Heart right ventricle (tissue), 16 donors: Measurements from ENCODE around the gene KCNN2. TPM values are rescaled to one million over a fixed set of nuclear protein-coding genes. Genes with fewer than 3 reads are reported as not detected.

Experiments used
- ATAC-seq, 8 donors: fragments of 200-7000 bp; cut with Tn5 transposase; one replicate each; pipeline ENCODE4 v1.9.1; 2020; ENCODE audit warnings: mild to moderate bottlenecking in 8 of 8, moderate library complexity in 8 of 8, moderate number of reproducible peaks in 1 of 8
- DNase-seq, 2 donors: peaks; one replicate each; pipeline ENCODE4 v3.0.0-alpha.2; 2020
- H3K27ac ChIP-seq, 10 donors: fragments of 200-600 bp; sonication (generic) in 2 of 10; one replicate each; pipeline versions ENCODE4 v1.5.0 to v1.8.0; 2020 to 2022; ENCODE audit warnings: mild to moderate bottlenecking in 3 of 10
- H3K27me3 ChIP-seq, 7 donors: fragments of 200-600 bp; one replicate each; pipeline ENCODE4 v1.8.0; 2021 to 2022; ENCODE audit warnings: mild to moderate bottlenecking in 2 of 7
- H3K36me3 ChIP-seq, 9 donors: fragments of 200-600 bp; sonication (generic) in 1 of 9; one replicate each; pipeline versions ENCODE4 v1.5.0 to v1.8.0; 2020 to 2022; ENCODE audit warnings: mild to moderate bottlenecking in 2 of 9
- H3K4me1 ChIP-seq, 9 donors: fragments of 200-600 bp; sonication (generic) in 1 of 9; one replicate each; pipeline versions ENCODE4 v1.5.0 to v1.8.0; 2020 to 2022; ENCODE audit warnings: mild to moderate bottlenecking in 4 of 9
- H3K4me3 ChIP-seq, 10 donors: fragments of 200-600 bp; sonication (generic) in 2 of 10; one replicate each; pipeline versions ENCODE4 v1.5.0 to v1.8.0; 2020 to 2022; ENCODE audit warnings: mild to moderate bottlenecking in 7 of 10, moderate library complexity in 2 of 10
- H3K9me3 ChIP-seq, 11 donors: fragments of 200-600 bp in 10 of 11; sonication (generic) in 2 of 11; one replicate each; pipeline versions ENCODE4 v1.5.0 to v1.8.0; 2013 to 2022; ENCODE audit warnings: mild to moderate bottlenecking in 2 of 11, control low read depth in 1 of 11, moderate library complexity in 1 of 11
- WGBS, 2 donors: extraction: QIAGEN DNeasy Blood & Tissue Kit; methylation state at CpG; one replicate each; pipeline ENCODE4 v1.1.7; 2013; ENCODE audit warnings: inconsistent platforms in 1 of 2; 5-methylcytosine and 5-hydroxymethylcytosine counted together
- intact Hi-C, 10 donors: fragments of 100-400 bp; cut with DNase I; formaldehyde crosslinking; loops; one replicate each; pipeline versions ENCODE4 v1.11.1 to v1.14.2; 2022
- polyA plus RNA-seq, 2 donors: library from polyadenylated mRNA; stranded (reverse); fragments of 200-250 nt; gene quantifications; one replicate each; pipeline ENCODE4 v1.2.3, GENCODE V29; 2013
- total RNA-seq, 10 donors: library from RNA; stranded (reverse); fragmentation: NEBNext Ultra II Directional in 3 of 10; extraction: Animal tissue kit (Norgen Biotek cat#: 25700) in 3 of 10; gene quantifications; one replicate each; pipeline versions ENCODE4 v1.2.1 to v1.2.4, GENCODE V29; 2021 to 2023
- TF ChIP-seq, protein P1 (sequence below), 9 donors: fragments of 200-600 bp; sonication (generic) in 2 of 9; IDR thresholded peaks; one replicate each; pipeline versions ENCODE4 v1.5.0 to v1.8.0; 2021 to 2022; ENCODE audit warnings: antibody characterized with exemption in 9 of 9, mild to moderate bottlenecking in 5 of 9, moderate library complexity in 1 of 9
- donor health status: Arrhythmogenic right ventricular cardiomyopathy.
- donor health status: ischemic (EF 13 %, LVEDD 7.1; RV severe dilation, severe dysfunction).
- donor health status: healthy with polysubstance abuse.
- donor health status: DM: no; HTN: yes; CAD: no.
- donor health status: DM: no; HTN: no; CAD: no.
- donor health status: ischemic (EF 25% LVEDD 6.9; RV normal size, moderate dysfunction).
- donor health status: ischemic (EF 25% LVEDD 5.7; RV mildly dilated, moderate dysfunction).
- donor health status: healthy.
- donor health status: DM: yes; HTN: yes; CAD: no.
- donor health status: Ischemic cardiomyopathy.
- donor health status: ischemic (EF 35%, LVEDD 5.7; RV mildly dilated, moderate dysfunction).
- donor health status: nonischemic (EF 11% LVEDD 7.7; RV severe dilation, severe dysfunction).
- donor health status: DM: yes; HTN: yes; CAD: no.
- donor health status: PGD.
- donor health status: ischemic (EF 29% LVEDD 5.4; RV normal size, mild dysfunction).
- donor health status: nonischemic (EF 23%, LVEDD 6.1; RV moderate dilation, normal function).

Gene KCNN2
- total and polyA plus RNA-seq, 12 donors = 1.0 to 10.7 (median 7.6) TPM

DNA sequence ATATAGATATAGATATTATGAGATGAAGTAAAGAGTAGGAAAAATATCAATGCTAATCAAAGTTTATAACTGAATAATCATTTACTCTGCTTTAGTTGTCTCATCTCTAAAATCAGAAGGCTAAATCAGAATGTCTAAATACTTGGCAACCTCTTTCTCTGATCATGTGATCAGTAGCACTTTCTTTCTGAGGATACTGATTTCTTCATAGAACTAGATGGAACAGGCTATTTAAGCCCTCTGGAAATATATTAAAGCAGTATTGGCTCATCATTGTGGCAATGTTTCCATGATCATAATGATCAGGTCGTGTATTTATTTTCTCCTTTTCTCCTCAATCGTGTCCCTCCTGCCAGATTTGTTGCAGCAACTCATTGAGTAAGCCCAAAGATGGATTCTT, 109.7 kb downstream of the KCNN2 start:
- TF ChIP-seq, protein P1, sequence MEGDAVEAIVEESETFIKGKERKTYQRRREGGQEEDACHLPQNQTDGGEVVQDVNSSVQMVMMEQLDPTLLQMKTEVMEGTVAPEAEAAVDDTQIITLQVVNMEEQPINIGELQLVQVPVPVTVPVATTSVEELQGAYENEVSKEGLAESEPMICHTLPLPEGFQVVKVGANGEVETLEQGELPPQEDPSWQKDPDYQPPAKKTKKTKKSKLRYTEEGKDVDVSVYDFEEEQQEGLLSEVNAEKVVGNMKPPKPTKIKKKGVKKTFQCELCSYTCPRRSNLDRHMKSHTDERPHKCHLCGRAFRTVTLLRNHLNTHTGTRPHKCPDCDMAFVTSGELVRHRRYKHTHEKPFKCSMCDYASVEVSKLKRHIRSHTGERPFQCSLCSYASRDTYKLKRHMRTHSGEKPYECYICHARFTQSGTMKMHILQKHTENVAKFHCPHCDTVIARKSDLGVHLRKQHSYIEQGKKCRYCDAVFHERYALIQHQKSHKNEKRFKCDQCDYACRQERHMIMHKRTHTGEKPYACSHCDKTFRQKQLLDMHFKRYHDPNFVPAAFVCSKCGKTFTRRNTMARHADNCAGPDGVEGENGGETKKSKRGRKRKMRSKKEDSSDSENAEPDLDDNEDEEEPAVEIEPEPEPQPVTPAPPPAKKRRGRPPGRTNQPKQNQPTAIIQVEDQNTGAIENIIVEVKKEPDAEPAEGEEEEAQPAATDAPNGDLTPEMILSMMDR (IDR thresholded peaks at IDR 0.05) = no peak
- H3K36me3 ChIP-seq = no peaks in the 10 kb centered on the region
- ATAC-seq = no peak
- intact Hi-C loops = no loop called here
- H3K27ac ChIP-seq = no peak overlapping the region
- H3K9me3 ChIP-seq = no peaks in the 10 kb centered on the region
- H3K4me3 ChIP-seq = no peak overlapping the region
- no peaks in the 10 kb centered on the region for H3K27me3 ChIP-seq
- no peaks in the 10 kb centered on the region for H3K4me1 ChIP-seq
- 83 to 84% methylated on average over 2 of the region's 2 CpGs for WGBS, 2 donors
- DNase-seq = no peak

DNA sequence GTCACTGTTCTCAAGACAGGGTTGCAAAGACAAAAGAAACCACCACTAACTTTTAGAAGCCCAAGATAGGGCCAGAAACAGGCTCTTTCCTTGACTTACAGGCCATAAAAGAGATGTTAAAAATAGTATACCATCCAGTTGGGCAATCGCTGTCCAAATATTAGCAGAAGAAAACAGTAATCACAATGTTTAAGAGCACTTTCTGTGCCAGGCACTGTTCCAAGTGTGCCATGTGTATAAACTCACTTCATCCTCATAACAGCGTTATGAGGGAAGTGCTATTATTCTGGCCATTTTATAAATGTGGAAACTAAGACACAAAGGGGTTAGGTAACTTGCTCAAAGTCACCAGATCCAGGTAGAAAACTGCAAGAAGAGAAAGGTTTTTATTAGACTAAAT, 111.7 kb downstream of the KCNN2 start:
- H3K27me3 ChIP-seq = no peaks in the 10 kb centered on the region
- intact Hi-C loops = no loop called here
- TF ChIP-seq, protein P1 (IDR thresholded peaks at IDR 0.05) = no peak
- peaks cover 0 to 4% (median 0%) of the 10 kb centered on the region in 11 donors for H3K9me3 ChIP-seq
- no peaks in the 10 kb centered on the region for H3K36me3 ChIP-seq
- WGBS, 2 donors = 71 to 76% methylated on average over 2 of the region's 2 CpGs
- ATAC-seq (no peak), DNase-seq (no peak)
- no peak overlapping the region for H3K4me3 ChIP-seq
- H3K4me1 ChIP-seq = no peaks in the 10 kb centered on the region
- H3K27ac ChIP-seq = no peak overlapping the region

GRCh38 chr5:114477816-114478334, 116.0 kb downstream of the KCNN2 start:
- intact Hi-C loops = no loop called here
- no peak for ATAC-seq
- TF ChIP-seq, protein P1 (IDR thresholded peaks at IDR 0.05) = no peak

GRCh38 chr5:114500756-114501155, 138.9 kb downstream of the KCNN2 start:
- TF ChIP-seq, protein P1 (IDR thresholded peaks at IDR 0.05) = no peak
- H3K4me3 ChIP-seq = no peak overlapping the region
- no peaks in the 10 kb centered on the region for H3K27me3 ChIP-seq
- ATAC-seq (no peak), DNase-seq (no peak)
- H3K27ac ChIP-seq = no peak overlapping the region
- no peaks in the 10 kb centered on the region for H3K9me3 ChIP-seq
- 74 to 85% methylated on average over 4 of the region's 4 CpGs for WGBS, 2 donors
- H3K4me1 ChIP-seq = no peaks in the 10 kb centered on the region
- intact Hi-C loops = no loop called here
- peaks cover 0 to 11% (median 0%) of the 10 kb centered on the region in 9 donors for H3K36me3 ChIP-seq

More at GRCh38 chr5:114477816-114478334, 116.0 kb downstream of the KCNN2 start:
- peaks cover 0 to 23% (median 0%) of the 10 kb centered on the region in 11 donors for H3K9me3 ChIP-seq
- H3K27me3 ChIP-seq = no peaks in the 10 kb centered on the region
- H3K4me3 ChIP-seq = no peak overlapping the region
- H3K36me3 ChIP-seq = no peaks in the 10 kb centered on the region
- no peak overlapping the region for H3K27ac ChIP-seq
- H3K4me1 ChIP-seq = no peaks in the 10 kb centered on the region
- WGBS, 2 donors = 83 to 88% methylated on average over 1 of the region's 1 CpG
- DNase-seq = no peak
